Central memory CD4-positive, alpha-beta T cell (primary cell): ENCODE data around the gene RRP9.

Experiments used
- DNase-seq: peaks from one replicate; pipeline ENCODE4 v3.0.0; 2022

RRP9 gene

GRCh38 chr3:51970606-51971300 is 29.0 kb upstream of the RRP9 start:
- DNase-seq: no peak

- DNase-seq: no peak
Observed at GRCh38 chr3:51969841-51970240, 28.1 kb upstream of the RRP9 start.

GRCh38 chr3:51968883-51969678 is 27.4 kb upstream of the RRP9 start:
- DNase-seq: no peak

GRCh38 chr3:51968170-51968775 is 26.6 kb upstream of the RRP9 start:
- no peak for DNase-seq

- DNase-seq: peak; percentile 32
Observed at GRCh38 chr3:51967384-51968169, 25.9 kb upstream of the RRP9 start, which contains the start of gene PCBP4. PCBP4 (minus strand) TSS chr3:51967454; CDS start chr3:51961240, 6,214 bp downstream.

- peak; percentile 30 for DNase-seq
Observed at GRCh38 chr3:51966922-51967383, 25.2 kb upstream of the RRP9 start.

GRCh38 chr3:51966486-51966885 is 24.8 kb upstream of the RRP9 start:
- no peak for DNase-seq

GRCh38 chr3:51966016-51966415 is 24.3 kb upstream of the RRP9 start:
- no peak for DNase-seq

- DNase-seq: no peak
Observed at GRCh38 chr3:51964521-51964920, 22.8 kb upstream of the RRP9 start.

- DNase-seq: no peak
Observed at GRCh38 chr3:51963951-51964451, 22.3 kb upstream of the RRP9 start.

- no peak for DNase-seq
Observed at GRCh38 chr3:51962854-51963530, 21.3 kb upstream of the RRP9 start.

- DNase-seq: no peak
Observed at GRCh38 chr3:51961602-51962569, 20.2 kb upstream of the RRP9 start.

GRCh38 chr3:51961011-51961410 is 19.3 kb upstream of the RRP9 start:
- DNase-seq: no peak

GRCh38 chr3:51960386-51960785 is 18.7 kb upstream of the RRP9 start:
- DNase-seq: no peak

GRCh38 chr3:51959651-51960050 is 17.9 kb upstream of the RRP9 start:
- DNase-seq: no peak

- no peak for DNase-seq
Observed at GRCh38 chr3:51958603-51959521, 17.2 kb upstream of the RRP9 start.

- no peak for DNase-seq
Observed at GRCh38 chr3:51957520-51958205, 16.0 kb upstream of the RRP9 start.

GRCh38 chr3:51955893-51956770 is 14.4 kb upstream of the RRP9 start:
- no peak for DNase-seq
